HG02678 (cell line): ENCODE data around the gene GPR155.
A peak's percentile ranks its signal among the peaks of the same experiment; 100 is the strongest.
"Not testable (repeated sequence)": the region's sequence is repeated elsewhere in the genome, so short reads cannot be mapped to it uniquely, and the experiment has no call there.

Experiments
- ATAC-seq: cut with Tn5 transposase; IDR thresholded peaks from one replicate; pipeline ENCODE4 v1.9.1; 2021; ENCODE audit warnings: mild to moderate bottlenecking, moderate library complexity; ENCODE audit not compliant: unreplicated experiment

GPR155 gene

GRCh38 chr2:174491947-174492346 is 5.1 kb upstream of the GPR155 start:
- no peak for ATAC-seq

GRCh38 chr2:174490051-174490450 is 3.2 kb upstream of the GPR155 start:
- ATAC-seq, result no peak

- ATAC-seq, result not testable (repeated sequence)
These were observed 2.7 kb upstream of the GPR155 start for GRCh38 chr2:174489520-174489919.

GRCh38 chr2:174487820-174488162 is 962 bp upstream of the GPR155 start:
- ATAC-seq, result no peak

GRCh38 chr2:174487108-174487819 is 435 bp upstream of the GPR155 start:
- ATAC-seq, result peak; percentile 91

GRCh38 chr2:174485788-174486562 is 854 bp downstream of the GPR155 start:
- peak; percentile 25 for ATAC-seq

GRCh38 chr2:174485045-174485444 is 1.8 kb downstream of the GPR155 start:
- not testable (repeated sequence) for ATAC-seq

GRCh38 chr2:174484573-174484972 is 2.3 kb downstream of the GPR155 start:
- no peak for ATAC-seq

- no peak for ATAC-seq
These were observed 4.0 kb downstream of the GPR155 start for GRCh38 chr2:174482854-174483253.

- no peak for ATAC-seq
These were observed 9.1 kb downstream of the GPR155 start for GRCh38 chr2:174477759-174478158.

- no peak for ATAC-seq
These were observed 13.0 kb downstream of the GPR155 start for GRCh38 chr2:174473796-174474195.

- no peak for ATAC-seq
These were observed 21.5 kb downstream of the GPR155 start for GRCh38 chr2:174465327-174465726.

- ATAC-seq, result no peak
These were observed 25.6 kb downstream of the GPR155 start for GRCh38 chr2:174461221-174461620.

- no peak for ATAC-seq
These were observed 32.3 kb downstream of the GPR155 start for GRCh38 chr2:174454566-174454965.

GRCh38 chr2:174450021-174450816 is 36.6 kb downstream of the GPR155 start:
- no peak for ATAC-seq

GRCh38 chr2:174449033-174449432 is 37.8 kb downstream of the GPR155 start:
- no peak for ATAC-seq

- ATAC-seq, result no peak
These were observed 40.3 kb downstream of the GPR155 start for GRCh38 chr2:174446531-174446930.

GRCh38 chr2:174445248-174445647 is 41.6 kb downstream of the GPR155 start:
- no peak for ATAC-seq

GRCh38 chr2:174444761-174445160 is 42.1 kb downstream of the GPR155 start:
- ATAC-seq, result no peak

- no peak for ATAC-seq
These were observed 44.0 kb downstream of the GPR155 start for GRCh38 chr2:174442546-174443510.
